ENCODE measurements around the gene SLCO2A1. TPM values are rescaled to one million over a fixed set of nuclear protein-coding genes. Genes with fewer than 3 reads are reported as not detected.

The SLCO2A1 gene
- total RNA-seq, 1 donor: not detected

- Histone ChIP-seq H3K27me3 (ENCODE audit: insufficient read depth, low read length) (peaks cover 12% of the 10 kb centered on the region), H3K4me1 (ENCODE audit: insufficient read depth, low read length) (peaks cover 13% of the 10 kb centered on the region), H3K9me3 (ENCODE audit: low read depth, low read length) (no peaks in the 10 kb centered on the region), H3K4me3 (ENCODE audit: low read length) (peak overlapping the region; percentile 18)
Observed at GRCh38 chr3:133926736-133927539, 102.8 kb downstream of the SLCO2A1 start.

- Histone ChIP-seq H3K4me3 (ENCODE audit: low read length) (no peak overlapping the region), H3K9me3 (ENCODE audit: low read depth, low read length) (no peaks in the 10 kb centered on the region), H3K4me1 (ENCODE audit: insufficient read depth, low read length) (peaks cover 13% of the 10 kb centered on the region), H3K27me3 (ENCODE audit: insufficient read depth, low read length) (peaks cover 12% of the 10 kb centered on the region)
Observed at GRCh38 chr3:133925960-133926735, 103.6 kb downstream of the SLCO2A1 start.

- Histone ChIP-seq H3K9me3 (ENCODE audit: low read depth, low read length) (no peaks in the 10 kb centered on the region), H3K4me1 (ENCODE audit: insufficient read depth, low read length) (peaks cover 13% of the 10 kb centered on the region), H3K27me3 (ENCODE audit: insufficient read depth, low read length) (peaks cover 20% of the 10 kb centered on the region), H3K4me3 (ENCODE audit: low read length) (no peak overlapping the region)
Observed at GRCh38 chr3:133924041-133924440, 105.7 kb downstream of the SLCO2A1 start.

- H3K9me3 ChIP-seq (ENCODE audit: low read depth, low read length): no peaks in the 10 kb centered on the region
- H3K27me3 ChIP-seq (ENCODE audit: insufficient read depth, low read length): peaks cover 17% of the 10 kb centered on the region
- H3K4me3 ChIP-seq (ENCODE audit: low read length): no peak overlapping the region
- H3K4me1 ChIP-seq (ENCODE audit: insufficient read depth, low read length): no peaks in the 10 kb centered on the region
Observed at GRCh38 chr3:133921592-133921991, 108.1 kb downstream of the SLCO2A1 start.

GRCh38 chr3:133917144-133917543, 112.6 kb downstream of the SLCO2A1 start:
- no peaks in the 10 kb centered on the region for H3K9me3 ChIP-seq (ENCODE audit: low read depth, low read length)
- peaks cover 27% of the 10 kb centered on the region for H3K27me3 ChIP-seq (ENCODE audit: insufficient read depth, low read length)
- H3K4me1 ChIP-seq (ENCODE audit: insufficient read depth, low read length): no peaks in the 10 kb centered on the region
- H3K4me3 ChIP-seq (ENCODE audit: low read length): no peak overlapping the region

GRCh38 chr3:133915685-133916658, 113.8 kb downstream of the SLCO2A1 start:
- H3K9me3 ChIP-seq (ENCODE audit: low read depth, low read length): no peaks in the 10 kb centered on the region

GRCh38 chr3:133914839-133915600, 114.7 kb downstream of the SLCO2A1 start:
- H3K4me1 ChIP-seq (ENCODE audit: insufficient read depth, low read length): no peaks in the 10 kb centered on the region
- H3K4me3 ChIP-seq (ENCODE audit: low read length): no peak overlapping the region
- no peaks in the 10 kb centered on the region for H3K9me3 ChIP-seq (ENCODE audit: low read depth, low read length)
- H3K27me3 ChIP-seq (ENCODE audit: insufficient read depth, low read length): peaks cover 27% of the 10 kb centered on the region

More at GRCh38 chr3:133915685-133916658, 113.8 kb downstream of the SLCO2A1 start:
- Histone ChIP-seq H3K4me3 (ENCODE audit: low read length) (no peak overlapping the region), H3K4me1 (ENCODE audit: insufficient read depth, low read length) (no peaks in the 10 kb centered on the region), H3K27me3 (ENCODE audit: insufficient read depth, low read length) (peaks cover 27% of the 10 kb centered on the region)

GRCh38 chr3:133910422-133910821, 119.3 kb downstream of the SLCO2A1 start:
- no peak overlapping the region for H3K4me3 ChIP-seq (ENCODE audit: low read length)
- no peaks in the 10 kb centered on the region for H3K9me3 ChIP-seq (ENCODE audit: low read depth, low read length)
- H3K27me3 ChIP-seq (ENCODE audit: insufficient read depth, low read length): peaks cover 6% of the 10 kb centered on the region
- no peaks in the 10 kb centered on the region for H3K4me1 ChIP-seq (ENCODE audit: insufficient read depth, low read length)

- H3K27me3 ChIP-seq (ENCODE audit: insufficient read depth, low read length): peaks cover 11% of the 10 kb centered on the region
- no peaks in the 10 kb centered on the region for H3K4me1 ChIP-seq (ENCODE audit: insufficient read depth, low read length)
- H3K4me3 ChIP-seq (ENCODE audit: low read length): no peak overlapping the region
- no peaks in the 10 kb centered on the region for H3K9me3 ChIP-seq (ENCODE audit: low read depth, low read length)
Observed at GRCh38 chr3:133905376-133905775, 124.3 kb downstream of the SLCO2A1 start.

- Histone ChIP-seq H3K27me3 (ENCODE audit: insufficient read depth, low read length) (peaks cover 20% of the 10 kb centered on the region), H3K9me3 (ENCODE audit: low read depth, low read length) (no peaks in the 10 kb centered on the region), H3K4me3 (ENCODE audit: low read length) (no peak overlapping the region), H3K4me1 (ENCODE audit: insufficient read depth, low read length) (no peaks in the 10 kb centered on the region)
Observed at GRCh38 chr3:133901847-133902246, 127.9 kb downstream of the SLCO2A1 start.

GRCh38 chr3:133901083-133901482, 128.6 kb downstream of the SLCO2A1 start:
- peaks cover 26% of the 10 kb centered on the region for H3K27me3 ChIP-seq (ENCODE audit: insufficient read depth, low read length)
- no peaks in the 10 kb centered on the region for H3K4me1 ChIP-seq (ENCODE audit: insufficient read depth, low read length)

GRCh38 chr3:133899311-133899710, 130.4 kb downstream of the SLCO2A1 start:
- Histone ChIP-seq H3K4me1 (ENCODE audit: insufficient read depth, low read length) (no peaks in the 10 kb centered on the region), H3K27me3 (ENCODE audit: insufficient read depth, low read length) (peaks cover 25% of the 10 kb centered on the region), H3K9me3 (ENCODE audit: low read depth, low read length) (no peaks in the 10 kb centered on the region), H3K4me3 (ENCODE audit: low read length) (no peak overlapping the region)

More at GRCh38 chr3:133901083-133901482, 128.6 kb downstream of the SLCO2A1 start:
- Histone ChIP-seq H3K9me3 (ENCODE audit: low read depth, low read length) (no peaks in the 10 kb centered on the region), H3K4me3 (ENCODE audit: low read length) (no peak overlapping the region)

GRCh38 chr3:133897547-133897946, 132.2 kb downstream of the SLCO2A1 start:
- Histone ChIP-seq H3K9me3 (ENCODE audit: low read depth, low read length) (no peaks in the 10 kb centered on the region), H3K4me1 (ENCODE audit: insufficient read depth, low read length) (no peaks in the 10 kb centered on the region), H3K4me3 (ENCODE audit: low read length) (no peak overlapping the region), H3K27me3 (ENCODE audit: insufficient read depth, low read length) (peaks cover 28% of the 10 kb centered on the region)
